ENCODE measurements around the gene OSBPL1A. TPM values are rescaled to one million over a fixed set of nuclear protein-coding genes. Genes with fewer than 3 reads are reported as not detected.

OSBPL1A gene
- total RNA-seq, 1 donor from 2014 or later: 16.4 TPM

DNA sequence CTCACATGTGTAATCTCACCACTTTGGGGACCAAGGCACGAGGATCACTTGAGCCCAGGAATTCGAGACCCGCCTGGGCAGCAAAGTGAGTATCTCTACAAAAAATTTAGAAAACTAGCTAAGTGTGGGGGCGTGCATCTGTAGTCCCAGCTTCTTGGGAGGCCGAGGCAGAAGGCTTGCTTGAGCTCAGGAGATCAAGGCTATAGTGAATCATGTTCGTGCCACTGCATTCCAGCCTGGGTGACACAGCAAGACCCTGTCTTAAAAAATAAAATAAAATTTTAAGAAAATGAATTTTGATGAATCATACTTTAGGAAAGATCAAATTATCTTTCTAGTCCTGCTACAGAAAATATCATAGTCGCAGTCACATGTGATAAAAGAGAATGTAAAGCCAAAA lies 211.8 kb downstream of the OSBPL1A start:
- no peak overlapping the region for H3K4me3 Mint-ChIP-seq (ENCODE audit: unreplicated experiment)
- H3K4me1 Mint-ChIP-seq (ENCODE audit: unreplicated experiment): peaks cover 7% of the 10 kb centered on the region
- no peaks in the 10 kb centered on the region for H3K27me3 Mint-ChIP-seq (ENCODE audit: unreplicated experiment)
- H3K27ac Mint-ChIP-seq (ENCODE audit: unreplicated experiment): no peak overlapping the region
- H3K9me3 Mint-ChIP-seq (ENCODE audit: unreplicated experiment): no peaks in the 10 kb centered on the region
- DNase-seq (ENCODE audit: low spot score): no peak
- TF ChIP-seq, protein P1, sequence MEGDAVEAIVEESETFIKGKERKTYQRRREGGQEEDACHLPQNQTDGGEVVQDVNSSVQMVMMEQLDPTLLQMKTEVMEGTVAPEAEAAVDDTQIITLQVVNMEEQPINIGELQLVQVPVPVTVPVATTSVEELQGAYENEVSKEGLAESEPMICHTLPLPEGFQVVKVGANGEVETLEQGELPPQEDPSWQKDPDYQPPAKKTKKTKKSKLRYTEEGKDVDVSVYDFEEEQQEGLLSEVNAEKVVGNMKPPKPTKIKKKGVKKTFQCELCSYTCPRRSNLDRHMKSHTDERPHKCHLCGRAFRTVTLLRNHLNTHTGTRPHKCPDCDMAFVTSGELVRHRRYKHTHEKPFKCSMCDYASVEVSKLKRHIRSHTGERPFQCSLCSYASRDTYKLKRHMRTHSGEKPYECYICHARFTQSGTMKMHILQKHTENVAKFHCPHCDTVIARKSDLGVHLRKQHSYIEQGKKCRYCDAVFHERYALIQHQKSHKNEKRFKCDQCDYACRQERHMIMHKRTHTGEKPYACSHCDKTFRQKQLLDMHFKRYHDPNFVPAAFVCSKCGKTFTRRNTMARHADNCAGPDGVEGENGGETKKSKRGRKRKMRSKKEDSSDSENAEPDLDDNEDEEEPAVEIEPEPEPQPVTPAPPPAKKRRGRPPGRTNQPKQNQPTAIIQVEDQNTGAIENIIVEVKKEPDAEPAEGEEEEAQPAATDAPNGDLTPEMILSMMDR (IDR thresholded peaks at IDR 0.05; ENCODE audit: unreplicated experiment): no peak
- H3K36me3 Mint-ChIP-seq (ENCODE audit: low read depth, unreplicated experiment): no peaks in the 10 kb centered on the region

DNA sequence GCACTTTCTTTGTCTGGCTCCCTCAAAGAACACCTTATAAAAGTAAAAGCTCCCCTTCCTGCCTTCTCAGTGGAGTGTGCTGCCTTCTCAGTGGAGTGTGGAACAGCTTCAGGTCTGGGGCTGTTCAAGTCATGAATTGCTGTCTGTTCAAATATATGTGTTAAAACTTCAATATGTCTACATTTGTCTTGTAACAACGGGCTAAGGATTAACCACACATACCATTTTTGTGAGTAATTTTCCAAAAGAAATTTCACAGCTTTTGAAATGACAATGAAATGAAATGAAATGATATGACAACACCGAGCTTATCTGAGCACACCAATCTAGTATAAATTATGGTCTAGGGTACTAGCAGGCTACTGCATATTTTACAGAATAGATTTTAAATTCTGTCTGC lies 215.8 kb downstream of the OSBPL1A start:
- no peaks in the 10 kb centered on the region for H3K27me3 Mint-ChIP-seq (ENCODE audit: unreplicated experiment)
- TF ChIP-seq, protein P1 (IDR thresholded peaks at IDR 0.05; ENCODE audit: unreplicated experiment): no peak
- no peak overlapping the region for H3K27ac Mint-ChIP-seq (ENCODE audit: unreplicated experiment)
- no peaks in the 10 kb centered on the region for H3K9me3 Mint-ChIP-seq (ENCODE audit: unreplicated experiment)
- DNase-seq (ENCODE audit: low spot score): no peak
- H3K36me3 Mint-ChIP-seq (ENCODE audit: low read depth, unreplicated experiment): no peaks in the 10 kb centered on the region
- peaks cover 7% of the 10 kb centered on the region for H3K4me1 Mint-ChIP-seq (ENCODE audit: unreplicated experiment)
- H3K4me3 Mint-ChIP-seq (ENCODE audit: unreplicated experiment): no peak overlapping the region

DNA sequence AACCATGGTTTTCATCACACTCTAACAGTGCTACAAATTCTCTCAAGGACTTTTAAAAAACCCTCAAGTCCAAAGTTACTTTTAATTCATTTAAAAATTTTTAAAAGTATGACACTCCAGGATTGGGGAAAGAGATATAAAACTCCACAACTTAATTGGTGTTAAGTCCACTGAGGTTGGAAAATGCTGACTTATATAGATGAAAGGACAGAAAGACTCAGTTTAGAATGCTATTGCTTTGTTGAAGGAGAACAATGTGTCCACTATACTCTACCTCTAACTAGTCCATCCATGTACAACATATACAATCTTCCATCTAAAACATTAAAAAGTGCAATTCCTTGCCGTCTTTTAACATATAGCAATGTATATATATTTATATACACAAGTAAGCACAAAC lies 217.6 kb downstream of the OSBPL1A start:
- Mint-ChIP-seq H3K9me3 (ENCODE audit: unreplicated experiment) (no peaks in the 10 kb centered on the region), H3K27me3 (ENCODE audit: unreplicated experiment) (no peaks in the 10 kb centered on the region), H3K36me3 (ENCODE audit: low read depth, unreplicated experiment) (no peaks in the 10 kb centered on the region), H3K4me3 (ENCODE audit: unreplicated experiment) (no peak overlapping the region), H3K27ac (ENCODE audit: unreplicated experiment) (no peak overlapping the region), H3K4me1 (ENCODE audit: unreplicated experiment) (peaks cover 12% of the 10 kb centered on the region)
- no peak for DNase-seq (ENCODE audit: low spot score)
- TF ChIP-seq, protein P1 (IDR thresholded peaks at IDR 0.05; ENCODE audit: unreplicated experiment): no peak

DNA sequence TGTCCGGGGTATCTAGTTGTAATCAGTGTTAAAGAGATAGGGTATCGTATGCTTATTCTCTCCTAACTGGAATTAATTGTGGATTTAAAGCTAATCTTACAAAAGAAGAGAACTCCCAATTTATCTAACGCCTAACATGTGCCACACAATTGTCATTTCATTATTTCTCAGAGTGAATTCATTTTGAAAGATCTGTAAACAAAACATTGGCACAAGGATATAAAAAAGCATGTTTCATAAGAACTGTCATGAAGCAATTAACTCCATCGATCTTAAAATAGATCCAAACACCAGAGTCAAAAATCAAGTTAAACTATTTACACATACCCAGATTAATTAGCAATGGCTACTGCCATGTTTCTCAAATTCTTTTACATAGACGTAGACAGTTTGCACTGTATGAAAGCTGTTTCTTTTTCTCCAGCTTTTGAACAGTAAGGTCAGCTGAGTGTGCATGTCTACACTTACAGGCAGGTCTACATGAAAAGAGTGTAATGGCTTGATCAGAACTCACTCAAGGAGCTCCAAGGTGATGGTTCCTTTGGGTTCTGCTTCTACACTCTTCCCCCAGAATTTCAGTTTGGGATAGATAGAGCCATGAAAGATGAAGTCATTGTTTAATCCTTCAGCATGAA lies 220.0 kb downstream of the OSBPL1A start:
- DNase-seq (ENCODE audit: low spot score): no peak
- Mint-ChIP-seq H3K4me3 (ENCODE audit: unreplicated experiment) (no peak overlapping the region), H3K4me1 (ENCODE audit: unreplicated experiment) (peaks cover 12% of the 10 kb centered on the region)

More for the DNA sequence above, 220.0 kb downstream of the OSBPL1A start:
- Mint-ChIP-seq H3K9me3 (ENCODE audit: unreplicated experiment) (no peaks in the 10 kb centered on the region), H3K36me3 (ENCODE audit: low read depth, unreplicated experiment) (no peaks in the 10 kb centered on the region), H3K27me3 (ENCODE audit: unreplicated experiment) (no peaks in the 10 kb centered on the region), H3K27ac (ENCODE audit: unreplicated experiment) (no peak overlapping the region)
- TF ChIP-seq, protein P1 (IDR thresholded peaks at IDR 0.05; ENCODE audit: unreplicated experiment): no peak

Measured in endothelial cell (in vitro differentiated cells).